LNCAP (cell line): Measurements from ENCODE around the gene WIZ.

Source experiments
- TF ChIP-seq, protein P1 (sequence below): fragments of 450-650 bp; IDR thresholded peaks from 2 replicates; pipeline ENCODE4 v1.5.1; 2017; ENCODE audit warnings: mild to moderate bottlenecking

WIZ gene

DNA sequence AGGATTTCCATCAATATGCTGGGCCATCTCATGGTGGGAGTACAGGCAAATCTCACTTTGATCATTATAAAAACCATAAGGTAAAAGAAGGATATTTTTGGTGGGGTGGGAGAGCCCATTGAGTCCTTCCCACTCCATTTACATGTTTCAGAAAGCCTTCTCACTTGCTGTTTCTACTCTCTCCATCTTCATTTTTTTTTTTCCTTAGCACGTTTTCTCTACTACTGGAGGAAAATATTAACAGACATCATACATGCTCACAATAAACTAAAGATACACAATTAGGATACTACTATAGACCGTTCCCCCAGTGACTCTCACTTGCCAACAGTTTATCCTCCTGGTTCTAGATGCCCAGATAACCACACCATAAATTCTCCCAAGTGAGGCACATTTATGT is 68.3 kb downstream of the WIZ start:
- TF ChIP-seq, protein P1, sequence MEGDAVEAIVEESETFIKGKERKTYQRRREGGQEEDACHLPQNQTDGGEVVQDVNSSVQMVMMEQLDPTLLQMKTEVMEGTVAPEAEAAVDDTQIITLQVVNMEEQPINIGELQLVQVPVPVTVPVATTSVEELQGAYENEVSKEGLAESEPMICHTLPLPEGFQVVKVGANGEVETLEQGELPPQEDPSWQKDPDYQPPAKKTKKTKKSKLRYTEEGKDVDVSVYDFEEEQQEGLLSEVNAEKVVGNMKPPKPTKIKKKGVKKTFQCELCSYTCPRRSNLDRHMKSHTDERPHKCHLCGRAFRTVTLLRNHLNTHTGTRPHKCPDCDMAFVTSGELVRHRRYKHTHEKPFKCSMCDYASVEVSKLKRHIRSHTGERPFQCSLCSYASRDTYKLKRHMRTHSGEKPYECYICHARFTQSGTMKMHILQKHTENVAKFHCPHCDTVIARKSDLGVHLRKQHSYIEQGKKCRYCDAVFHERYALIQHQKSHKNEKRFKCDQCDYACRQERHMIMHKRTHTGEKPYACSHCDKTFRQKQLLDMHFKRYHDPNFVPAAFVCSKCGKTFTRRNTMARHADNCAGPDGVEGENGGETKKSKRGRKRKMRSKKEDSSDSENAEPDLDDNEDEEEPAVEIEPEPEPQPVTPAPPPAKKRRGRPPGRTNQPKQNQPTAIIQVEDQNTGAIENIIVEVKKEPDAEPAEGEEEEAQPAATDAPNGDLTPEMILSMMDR: no peak

DNA sequence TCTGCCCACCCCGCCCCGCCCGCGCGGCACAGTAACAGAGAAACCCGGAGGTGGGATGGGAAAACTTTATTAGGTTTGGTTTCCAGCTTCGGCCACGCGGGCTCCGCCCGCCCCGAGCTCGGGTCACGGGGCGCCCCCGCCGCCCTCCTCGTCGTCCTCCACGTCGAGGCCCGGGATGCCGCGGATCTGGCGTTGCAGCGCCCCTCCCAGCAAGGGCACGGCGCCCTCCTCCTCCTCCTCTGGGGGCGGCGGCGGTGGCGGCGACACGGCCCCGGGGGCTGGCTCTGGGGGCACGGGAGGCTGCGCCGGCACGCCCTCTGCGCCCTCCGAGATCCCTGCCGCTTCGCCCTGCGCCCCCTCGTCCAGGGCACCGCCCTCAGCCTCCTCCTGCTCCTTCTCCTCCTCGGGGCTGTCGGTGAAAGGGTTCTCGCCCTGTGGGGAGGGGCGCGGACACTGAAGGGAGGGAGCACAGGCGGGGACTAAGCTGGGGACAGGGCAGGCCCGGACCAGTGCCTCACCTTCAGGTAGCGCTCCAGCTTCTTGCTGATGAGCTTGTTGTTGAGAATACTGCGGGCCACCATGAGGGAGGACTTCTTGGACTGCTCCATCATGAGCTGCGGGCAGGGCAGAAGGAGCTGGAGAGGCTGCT is 69.6 kb downstream of the WIZ start:
- TF ChIP-seq, protein P1: no peak

DNA sequence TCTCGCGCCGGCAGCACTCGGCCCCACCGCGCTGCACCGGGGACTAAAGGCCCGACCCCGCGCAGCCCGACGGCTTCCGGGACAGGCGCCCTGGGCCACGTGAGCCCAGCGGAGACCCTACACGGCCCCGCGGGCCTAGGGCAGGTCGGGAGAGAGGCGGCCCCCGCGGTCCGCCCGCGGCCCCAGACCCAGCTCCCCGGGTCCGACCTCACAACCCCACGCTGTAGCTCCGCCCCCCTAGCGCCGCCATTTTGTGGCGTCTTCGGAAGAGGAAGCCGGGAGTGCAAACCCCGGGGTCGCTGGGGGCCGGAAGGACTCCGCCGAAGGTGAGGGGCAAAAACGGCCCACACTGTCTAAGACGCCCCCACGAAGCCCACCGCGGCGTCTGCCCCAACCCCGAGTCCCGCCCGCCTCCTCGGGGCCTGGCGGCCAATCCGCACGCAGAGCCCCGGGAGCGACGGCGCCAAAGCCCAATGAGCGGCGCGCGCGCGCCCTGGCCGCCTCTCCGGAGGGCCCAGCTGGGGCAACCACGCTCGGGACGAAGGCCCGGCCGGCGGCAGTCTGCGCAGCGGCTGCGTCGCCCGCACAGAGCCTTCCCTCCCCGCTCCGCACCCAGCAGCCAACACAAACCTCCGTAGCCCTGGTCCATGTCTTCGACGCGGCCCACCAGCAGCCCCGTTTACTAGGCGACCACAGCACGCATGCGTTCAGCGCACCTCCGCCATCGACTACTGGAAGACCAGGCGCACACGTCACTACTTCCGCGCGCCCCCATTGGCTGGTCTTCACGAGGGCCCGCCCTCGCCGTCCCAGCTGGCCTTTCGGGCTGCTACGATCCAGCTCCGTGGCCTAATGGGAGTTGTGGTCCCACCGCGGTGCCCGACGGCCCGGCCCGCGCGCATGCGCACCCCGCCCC is 70.4 kb downstream of the WIZ start, which contains the start of gene AKAP8:
AKAP8 (minus strand) TSS at position 705 of the 916 bp plus-strand sequence; CDS start at position 649, 56 bp downstream.
- TF ChIP-seq, protein P1: no peak

DNA sequence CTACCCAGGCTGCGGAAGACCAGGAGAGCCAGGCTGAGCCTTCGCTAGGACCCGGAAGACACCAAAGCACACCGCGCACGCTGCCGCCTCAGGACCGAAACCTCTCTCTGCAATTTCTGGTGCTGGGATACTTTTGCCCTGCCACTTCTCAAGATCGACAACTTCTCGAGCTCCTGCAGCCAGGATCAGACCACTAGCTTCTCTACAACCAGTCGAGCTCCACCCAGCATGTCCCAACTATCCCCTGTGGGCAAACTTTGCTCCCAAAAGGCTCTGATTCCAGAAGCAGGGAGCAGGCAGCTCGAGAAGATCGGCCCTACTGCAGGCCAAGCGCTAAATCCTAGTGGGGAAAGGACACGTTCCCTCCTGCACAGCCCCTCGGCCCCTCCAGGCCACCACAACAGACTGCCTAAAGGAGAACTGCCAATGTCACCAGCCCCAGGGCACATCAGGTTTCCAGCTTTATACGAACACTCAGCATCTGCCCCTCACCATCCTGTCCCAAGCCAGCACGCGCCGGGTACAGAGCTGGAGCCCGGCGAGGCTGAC is 71.1 kb downstream of the WIZ start:
- TF ChIP-seq, protein P1: no peak

DNA sequence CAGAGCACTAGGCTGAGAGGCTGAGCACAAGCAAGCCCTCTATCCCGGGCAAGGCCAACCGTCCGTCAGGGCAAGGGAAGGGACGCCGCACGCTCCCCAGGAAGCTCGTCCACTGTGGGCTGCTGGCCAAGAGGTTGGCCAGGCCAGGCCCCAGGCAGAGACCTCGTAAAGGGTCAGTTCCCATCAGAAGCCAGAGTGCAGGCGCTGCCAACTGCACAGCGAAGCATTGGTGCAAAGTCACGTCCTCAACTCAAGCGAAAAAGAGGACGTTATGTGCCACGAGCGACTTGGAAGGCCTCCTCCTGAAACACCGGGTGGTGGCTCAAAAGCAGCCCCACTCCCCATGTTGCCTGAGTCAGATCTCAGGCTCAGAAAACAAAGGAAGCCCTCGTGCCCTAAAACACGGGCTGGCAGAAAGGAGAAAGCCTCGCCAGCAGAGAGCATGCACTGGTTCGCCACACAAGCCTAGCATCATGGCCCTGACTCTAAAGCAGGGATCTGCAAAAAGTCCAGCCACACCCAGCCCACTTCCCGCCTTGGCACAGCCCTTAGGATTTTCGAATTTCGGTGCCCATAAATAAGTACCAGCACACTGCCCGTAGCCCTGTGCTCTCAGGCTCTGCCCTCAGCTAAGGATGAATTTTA is 74.8 kb downstream of the WIZ start:
- TF ChIP-seq, protein P1: no peak

DNA sequence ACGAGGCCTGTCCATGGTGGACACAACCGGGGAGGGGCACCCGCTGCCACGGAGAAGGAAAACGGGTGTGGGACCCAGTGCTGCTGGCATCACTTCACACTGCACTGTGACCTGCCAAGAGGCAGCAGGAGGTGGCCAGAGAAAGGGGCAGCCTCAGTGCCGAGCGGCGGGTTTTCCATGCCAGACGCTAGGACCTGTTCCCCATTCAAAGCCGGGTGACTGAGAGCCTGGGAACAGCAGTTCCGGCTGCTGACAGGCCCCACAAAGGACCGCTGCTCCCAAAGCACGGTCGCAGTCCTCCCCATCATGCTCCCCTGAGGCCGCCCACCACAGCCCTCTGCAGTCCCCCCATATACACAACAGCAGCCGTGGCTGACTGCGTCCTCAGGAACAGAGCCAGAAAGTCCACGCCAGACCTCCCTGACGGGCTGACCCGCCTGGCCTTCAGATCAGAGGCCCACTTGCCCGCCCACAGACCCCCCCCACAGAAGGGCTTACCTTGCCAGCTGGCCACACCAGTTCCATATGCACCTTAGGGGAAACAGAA is 75.6 kb downstream of the WIZ start:
- TF ChIP-seq, protein P1: no peak

DNA sequence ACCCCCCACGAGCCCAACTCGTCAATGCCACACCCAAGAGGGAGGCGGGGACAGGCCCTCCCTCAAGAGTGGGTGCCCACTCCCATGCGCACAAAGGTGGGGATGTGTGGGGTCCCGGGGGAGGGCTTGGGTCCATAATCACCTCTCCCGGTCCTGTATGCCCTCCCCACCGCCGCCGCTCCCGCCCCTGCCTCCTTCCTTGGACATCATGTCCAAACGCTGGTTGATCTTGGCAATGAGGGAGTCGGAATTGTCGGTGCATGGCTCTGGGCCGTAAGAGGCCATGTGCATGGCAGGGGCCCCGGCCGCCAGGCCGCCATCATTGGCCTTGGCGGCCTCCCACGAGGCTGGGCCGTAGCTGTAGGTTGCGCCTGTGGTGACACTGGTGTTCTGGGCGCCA is 76.1 kb downstream of the WIZ start:
- TF ChIP-seq, protein P1: no peak
